HL-60 (cell line): ENCODE data around the gene MYRIP.

Experiments
- DNase-seq, 2 experiments: peaks; one replicate each; pipeline ENCODE4 v3.0.0-alpha.2; 2010 to 2020; ENCODE audit warnings: low read depth in 1 of 2, low spot score in 1 of 2
- H3K27ac ChIP-seq: fragments of 250-450 bp; sonication (Bioruptor Pico); replicated peaks from 2 replicates; pipeline ENCODE4 v1.5.1; 2020; ENCODE audit warnings: mild to moderate bottlenecking, moderate library complexity
- H3K27me3 ChIP-seq: fragments of 250-450 bp; sonication (Bioruptor Pico); 2 replicates; pipeline ENCODE4 v1.5.1; 2021; ENCODE audit warnings: mild to moderate bottlenecking, moderate library complexity; ENCODE audit not compliant: insufficient read depth, poor library complexity, severe bottlenecking
- H3K4me3 ChIP-seq: replicated peaks from 2 replicates; pipeline ENCODE4 v1.5.1; 2011; ENCODE audit warnings: mild to moderate bottlenecking, control low read depth, low read length; ENCODE audit not compliant: insufficient read depth
- GABPA ChIP-seq: IDR thresholded peaks from 2 replicates; pipeline ENCODE4 v1.6.1; 2012; ENCODE audit warnings: low read depth
- POLR2AphosphoS5 ChIP-seq: IDR thresholded peaks from 2 replicates; pipeline ENCODE4 v1.6.1; 2012; ENCODE audit warnings: low read depth
- SPI1 ChIP-seq: IDR thresholded peaks from 2 replicates; pipeline ENCODE4 v1.6.1; 2012; ENCODE audit warnings: low read depth, mild to moderate bottlenecking, borderline replicate concordance
- TF ChIP-seq, protein P1 (sequence below): IDR thresholded peaks from one replicate; pipeline ENCODE4 v1.5.1; 2011; ENCODE audit warnings: low read length, control low read depth, inconsistent platforms; ENCODE audit not compliant: insufficient read depth
- TF ChIP-seq, protein P2 (sequence below): IDR thresholded peaks from 2 replicates; pipeline ENCODE4 v1.6.1; 2012; ENCODE audit warnings: low read depth; ENCODE audit not compliant: insufficient replicate concordance

MYRIP gene

DNA sequence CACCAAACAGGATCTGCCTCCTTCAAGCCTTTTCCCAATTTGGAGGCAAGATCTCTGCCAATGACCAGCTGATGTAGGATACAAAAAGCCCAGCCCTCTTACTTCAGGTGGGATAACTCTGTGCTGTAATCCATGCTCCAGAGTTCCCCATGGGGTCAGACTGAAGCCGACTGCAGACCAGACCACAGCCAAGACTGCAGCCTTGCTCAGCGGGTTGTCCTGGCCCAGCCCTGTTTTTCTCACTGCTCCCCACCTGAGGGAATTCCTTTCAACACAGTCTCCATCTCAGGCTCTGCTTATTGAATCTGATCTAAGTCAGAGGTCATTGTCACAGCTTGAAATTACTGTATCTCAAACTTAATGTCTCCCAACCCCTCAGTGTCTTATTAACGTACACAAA is 207.0 kb downstream of the MYRIP start:
- DNase-seq: no peak
- TF ChIP-seq POLR2AphosphoS5: no peak
- TF ChIP-seq, protein P1, sequence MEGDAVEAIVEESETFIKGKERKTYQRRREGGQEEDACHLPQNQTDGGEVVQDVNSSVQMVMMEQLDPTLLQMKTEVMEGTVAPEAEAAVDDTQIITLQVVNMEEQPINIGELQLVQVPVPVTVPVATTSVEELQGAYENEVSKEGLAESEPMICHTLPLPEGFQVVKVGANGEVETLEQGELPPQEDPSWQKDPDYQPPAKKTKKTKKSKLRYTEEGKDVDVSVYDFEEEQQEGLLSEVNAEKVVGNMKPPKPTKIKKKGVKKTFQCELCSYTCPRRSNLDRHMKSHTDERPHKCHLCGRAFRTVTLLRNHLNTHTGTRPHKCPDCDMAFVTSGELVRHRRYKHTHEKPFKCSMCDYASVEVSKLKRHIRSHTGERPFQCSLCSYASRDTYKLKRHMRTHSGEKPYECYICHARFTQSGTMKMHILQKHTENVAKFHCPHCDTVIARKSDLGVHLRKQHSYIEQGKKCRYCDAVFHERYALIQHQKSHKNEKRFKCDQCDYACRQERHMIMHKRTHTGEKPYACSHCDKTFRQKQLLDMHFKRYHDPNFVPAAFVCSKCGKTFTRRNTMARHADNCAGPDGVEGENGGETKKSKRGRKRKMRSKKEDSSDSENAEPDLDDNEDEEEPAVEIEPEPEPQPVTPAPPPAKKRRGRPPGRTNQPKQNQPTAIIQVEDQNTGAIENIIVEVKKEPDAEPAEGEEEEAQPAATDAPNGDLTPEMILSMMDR: no peak
- no peaks in the 10 kb centered on the region for H3K27me3 ChIP-seq
- no peak overlapping the region for H3K4me3 ChIP-seq
- no peak overlapping the region for H3K27ac ChIP-seq

DNA sequence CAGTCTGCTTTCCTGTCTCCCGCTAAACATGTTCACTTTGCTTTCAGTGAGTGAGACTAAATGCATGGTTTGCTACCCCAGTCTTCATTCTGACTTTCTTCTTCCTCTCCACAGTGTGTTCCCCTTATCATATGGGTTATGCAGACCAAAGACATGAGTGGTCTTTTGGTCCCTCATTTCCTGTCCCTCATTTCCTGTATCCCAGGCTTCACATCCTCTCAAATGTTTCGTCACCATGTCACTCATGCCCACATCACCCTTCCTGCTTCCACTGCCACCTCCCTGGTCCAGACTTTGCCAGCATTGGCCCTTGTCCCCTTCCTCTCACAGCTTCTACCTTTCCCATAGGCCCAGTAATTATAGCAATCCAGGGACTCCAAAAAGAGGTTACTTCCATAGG is 209.0 kb downstream of the MYRIP start:
- no peak for DNase-seq
- Histone ChIP-seq H3K27me3 (no peaks in the 10 kb centered on the region), H3K27ac (no peak overlapping the region), H3K4me3 (no peak overlapping the region)
- TF ChIP-seq POLR2AphosphoS5 (no peak), GABPA (no peak), SPI1 (no peak)
- TF ChIP-seq, protein P1: no peak
- TF ChIP-seq, protein P2, sequence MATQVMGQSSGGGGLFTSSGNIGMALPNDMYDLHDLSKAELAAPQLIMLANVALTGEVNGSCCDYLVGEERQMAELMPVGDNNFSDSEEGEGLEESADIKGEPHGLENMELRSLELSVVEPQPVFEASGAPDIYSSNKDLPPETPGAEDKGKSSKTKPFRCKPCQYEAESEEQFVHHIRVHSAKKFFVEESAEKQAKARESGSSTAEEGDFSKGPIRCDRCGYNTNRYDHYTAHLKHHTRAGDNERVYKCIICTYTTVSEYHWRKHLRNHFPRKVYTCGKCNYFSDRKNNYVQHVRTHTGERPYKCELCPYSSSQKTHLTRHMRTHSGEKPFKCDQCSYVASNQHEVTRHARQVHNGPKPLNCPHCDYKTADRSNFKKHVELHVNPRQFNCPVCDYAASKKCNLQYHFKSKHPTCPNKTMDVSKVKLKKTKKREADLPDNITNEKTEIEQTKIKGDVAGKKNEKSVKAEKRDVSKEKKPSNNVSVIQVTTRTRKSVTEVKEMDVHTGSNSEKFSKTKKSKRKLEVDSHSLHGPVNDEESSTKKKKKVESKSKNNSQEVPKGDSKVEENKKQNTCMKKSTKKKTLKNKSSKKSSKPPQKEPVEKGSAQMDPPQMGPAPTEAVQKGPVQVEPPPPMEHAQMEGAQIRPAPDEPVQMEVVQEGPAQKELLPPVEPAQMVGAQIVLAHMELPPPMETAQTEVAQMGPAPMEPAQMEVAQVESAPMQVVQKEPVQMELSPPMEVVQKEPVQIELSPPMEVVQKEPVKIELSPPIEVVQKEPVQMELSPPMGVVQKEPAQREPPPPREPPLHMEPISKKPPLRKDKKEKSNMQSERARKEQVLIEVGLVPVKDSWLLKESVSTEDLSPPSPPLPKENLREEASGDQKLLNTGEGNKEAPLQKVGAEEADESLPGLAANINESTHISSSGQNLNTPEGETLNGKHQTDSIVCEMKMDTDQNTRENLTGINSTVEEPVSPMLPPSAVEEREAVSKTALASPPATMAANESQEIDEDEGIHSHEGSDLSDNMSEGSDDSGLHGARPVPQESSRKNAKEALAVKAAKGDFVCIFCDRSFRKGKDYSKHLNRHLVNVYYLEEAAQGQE: no peak

DNA sequence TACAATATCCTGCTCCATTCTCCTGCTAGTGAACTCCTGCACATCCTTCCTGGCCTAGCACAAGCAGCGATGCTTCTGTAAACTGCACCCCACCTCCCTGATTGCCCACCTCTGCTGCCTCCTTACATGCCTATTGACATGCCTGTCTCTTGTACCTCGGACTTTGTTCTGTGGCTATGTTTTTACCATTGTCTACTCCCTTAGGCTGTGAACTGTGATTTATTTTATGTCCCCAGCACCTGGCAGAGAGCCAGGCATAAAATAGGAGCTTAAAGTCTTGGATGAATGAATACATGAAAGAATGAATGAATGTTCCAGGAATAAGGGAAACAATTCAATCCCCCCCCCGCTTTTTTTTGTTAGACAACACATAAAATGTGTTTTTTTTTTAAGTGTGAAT is 210.0 kb downstream of the MYRIP start:
- H3K27ac ChIP-seq: no peak overlapping the region
- no peak for DNase-seq
- no peaks in the 10 kb centered on the region for H3K27me3 ChIP-seq
- H3K4me3 ChIP-seq: no peak overlapping the region
- no peak for TF ChIP-seq GABPA
- TF ChIP-seq POLR2AphosphoS5: no peak
- TF ChIP-seq, protein P1: no peak
- TF ChIP-seq SPI1: no peak
- TF ChIP-seq, protein P2: no peak

DNA sequence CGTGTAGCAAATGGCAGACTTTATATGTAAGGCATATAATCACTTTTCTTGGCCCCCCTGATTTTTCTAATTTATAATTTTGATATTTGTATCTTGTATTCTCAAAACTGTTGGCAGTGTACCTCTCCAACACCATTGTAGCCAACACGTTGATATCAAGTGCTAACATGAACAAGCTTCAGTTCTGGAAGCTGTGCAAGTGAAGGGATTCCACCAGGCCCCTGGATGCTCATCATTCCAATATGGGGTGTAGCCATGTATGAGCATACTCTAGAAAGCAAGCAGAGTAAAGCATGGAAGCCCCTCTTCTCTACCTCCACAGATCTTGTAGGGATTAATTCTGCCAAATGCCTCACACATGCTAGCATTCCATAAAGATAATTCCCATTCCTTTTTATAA is 211.3 kb downstream of the MYRIP start:
- Histone ChIP-seq H3K27me3 (no peaks in the 10 kb centered on the region), H3K27ac (no peak overlapping the region), H3K4me3 (no peak overlapping the region)
- TF ChIP-seq GABPA (no peak), POLR2AphosphoS5 (no peak), SPI1 (no peak)
- TF ChIP-seq, protein P2: no peak
- TF ChIP-seq, protein P1: no peak
- DNase-seq: no peak
